Skeletal muscle satellite cell (primary cell): ENCODE results near the gene TRIM14.

Experiments
- H3K27me3 ChIP-seq: 2 replicates; pipeline ENCODE4 v1.7.0; 2013; ENCODE audit warnings: low read length; ENCODE audit not compliant: control insufficient read depth, insufficient read depth
- H3K36me3 ChIP-seq: 2 replicates; pipeline ENCODE4 v1.7.0; 2013; ENCODE audit warnings: mild to moderate bottlenecking, control low read depth, low read length; ENCODE audit not compliant: insufficient read depth
- H3K4me1 ChIP-seq: 2 replicates; pipeline ENCODE4 v1.7.0; 2013; ENCODE audit warnings: low read length; ENCODE audit not compliant: control insufficient read depth, insufficient read depth
- H3K4me2 ChIP-seq: 2 replicates; pipeline ENCODE4 v1.7.0; 2013; ENCODE audit warnings: mild to moderate bottlenecking, low read length
- H3K4me3 ChIP-seq: 2 replicates; pipeline ENCODE4 v1.7.0; 2013; ENCODE audit warnings: low read length
- H3K9ac ChIP-seq: 2 replicates; pipeline ENCODE4 v1.7.0; 2013; ENCODE audit warnings: mild to moderate bottlenecking, low read depth, low read length, moderate library complexity
- H3K9me3 ChIP-seq: replicated peaks from 2 replicates; pipeline ENCODE4 v1.7.0; 2013; ENCODE audit warnings: mild to moderate bottlenecking, control low read depth, low read length

The TRIM14 gene

GRCh38 chr9:98101868-98102273, 17.2 kb downstream of the TRIM14 start:
- H3K27me3 ChIP-seq = no peaks in the 10 kb centered on the region
- H3K36me3 ChIP-seq = no peaks in the 10 kb centered on the region
- no peak overlapping the region for H3K4me3 ChIP-seq
- no peaks in the 10 kb centered on the region for H3K4me1 ChIP-seq
- H3K4me2 ChIP-seq = no peak overlapping the region
- H3K9ac ChIP-seq = no peak overlapping the region
- no peaks in the 10 kb centered on the region for H3K9me3 ChIP-seq

- H3K4me1 ChIP-seq = no peaks in the 10 kb centered on the region
- H3K9ac ChIP-seq = no peak overlapping the region
- H3K9me3 ChIP-seq = no peaks in the 10 kb centered on the region
- no peaks in the 10 kb centered on the region for H3K36me3 ChIP-seq
- no peak overlapping the region for H3K4me2 ChIP-seq
- H3K27me3 ChIP-seq = no peaks in the 10 kb centered on the region
- H3K4me3 ChIP-seq = no peak overlapping the region
These were observed 17.6 kb downstream of the TRIM14 start for GRCh38 chr9:98101416-98101815.

- Histone ChIP-seq H3K36me3 (no peaks in the 10 kb centered on the region), H3K4me2 (no peak overlapping the region), H3K9ac (no peak overlapping the region), H3K4me3 (no peak overlapping the region), H3K27me3 (no peaks in the 10 kb centered on the region), H3K9me3 (no peaks in the 10 kb centered on the region), H3K4me1 (no peaks in the 10 kb centered on the region)
These were observed 18.6 kb downstream of the TRIM14 start for GRCh38 chr9:98100456-98100855.

GRCh38 chr9:98099898-98100297, 19.1 kb downstream of the TRIM14 start:
- Histone ChIP-seq H3K36me3 (no peaks in the 10 kb centered on the region), H3K9me3 (no peaks in the 10 kb centered on the region), H3K4me2 (no peak overlapping the region), H3K4me3 (no peak overlapping the region), H3K9ac (no peak overlapping the region), H3K4me1 (no peaks in the 10 kb centered on the region), H3K27me3 (no peaks in the 10 kb centered on the region)

DNA sequence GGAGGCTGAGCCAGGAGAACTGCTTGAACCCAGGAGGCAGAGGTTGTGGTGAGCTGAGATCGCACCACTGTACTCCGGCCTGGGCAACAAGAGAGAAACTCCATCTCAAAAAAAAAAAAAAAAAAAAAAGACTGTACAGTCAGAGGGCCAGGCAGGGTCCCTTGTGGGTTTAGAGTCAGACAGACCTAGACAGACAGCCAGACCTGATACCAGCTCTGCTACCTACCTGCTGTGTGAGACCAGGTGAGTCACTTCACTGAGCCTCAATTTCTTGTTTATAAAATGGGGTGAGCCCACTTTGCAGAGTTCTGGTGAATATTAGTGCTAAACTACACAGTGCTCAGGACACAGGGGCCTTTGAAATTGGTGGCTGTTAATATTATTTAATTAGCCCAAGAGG, 19.7 kb downstream of the TRIM14 start:
- H3K4me3 ChIP-seq = no peak overlapping the region
- H3K4me2 ChIP-seq = no peak overlapping the region
- no peaks in the 10 kb centered on the region for H3K27me3 ChIP-seq
- H3K9ac ChIP-seq = no peak overlapping the region
- no peaks in the 10 kb centered on the region for H3K36me3 ChIP-seq
- no peaks in the 10 kb centered on the region for H3K9me3 ChIP-seq
- no peaks in the 10 kb centered on the region for H3K4me1 ChIP-seq

GRCh38 chr9:98097836-98098235, 21.2 kb downstream of the TRIM14 start:
- no peak overlapping the region for H3K9ac ChIP-seq
- no peak overlapping the region for H3K4me2 ChIP-seq
- no peaks in the 10 kb centered on the region for H3K27me3 ChIP-seq
- H3K4me1 ChIP-seq = no peaks in the 10 kb centered on the region
- H3K4me3 ChIP-seq = no peak overlapping the region
- H3K36me3 ChIP-seq = no peaks in the 10 kb centered on the region
- H3K9me3 ChIP-seq = no peaks in the 10 kb centered on the region

GRCh38 chr9:98096091-98096490, 22.9 kb downstream of the TRIM14 start:
- no peaks in the 10 kb centered on the region for H3K36me3 ChIP-seq
- H3K9ac ChIP-seq = no peak overlapping the region
- no peak overlapping the region for H3K4me3 ChIP-seq
- H3K27me3 ChIP-seq = no peaks in the 10 kb centered on the region
- no peaks in the 10 kb centered on the region for H3K4me1 ChIP-seq
- H3K9me3 ChIP-seq = no peaks in the 10 kb centered on the region
- no peak overlapping the region for H3K4me2 ChIP-seq

DNA sequence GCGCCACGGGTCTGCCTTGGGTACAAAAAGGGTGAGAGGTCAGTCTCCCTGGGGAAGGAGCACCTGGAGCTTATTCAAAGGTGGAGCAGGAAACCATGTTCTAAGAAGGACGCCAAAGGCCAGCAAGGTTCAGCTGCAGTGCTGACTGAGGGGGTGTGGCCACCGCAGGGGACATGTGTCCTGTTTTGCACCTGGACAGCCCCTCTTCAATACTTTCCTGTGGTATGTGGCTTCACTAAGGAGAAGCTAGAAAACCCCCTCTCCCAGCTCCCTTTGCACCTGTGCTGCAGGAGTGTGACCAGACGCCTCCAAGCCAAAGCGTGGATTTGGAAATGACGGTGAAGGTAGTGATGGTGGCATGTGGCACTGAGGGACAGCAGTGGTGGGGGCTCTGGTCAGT, 23.6 kb downstream of the TRIM14 start:
- no peaks in the 10 kb centered on the region for H3K4me1 ChIP-seq
- no peaks in the 10 kb centered on the region for H3K27me3 ChIP-seq
- H3K4me3 ChIP-seq = no peak overlapping the region
- H3K4me2 ChIP-seq = no peak overlapping the region
- no peaks in the 10 kb centered on the region for H3K36me3 ChIP-seq
- no peak overlapping the region for H3K9ac ChIP-seq
- H3K9me3 ChIP-seq = no peaks in the 10 kb centered on the region

DNA sequence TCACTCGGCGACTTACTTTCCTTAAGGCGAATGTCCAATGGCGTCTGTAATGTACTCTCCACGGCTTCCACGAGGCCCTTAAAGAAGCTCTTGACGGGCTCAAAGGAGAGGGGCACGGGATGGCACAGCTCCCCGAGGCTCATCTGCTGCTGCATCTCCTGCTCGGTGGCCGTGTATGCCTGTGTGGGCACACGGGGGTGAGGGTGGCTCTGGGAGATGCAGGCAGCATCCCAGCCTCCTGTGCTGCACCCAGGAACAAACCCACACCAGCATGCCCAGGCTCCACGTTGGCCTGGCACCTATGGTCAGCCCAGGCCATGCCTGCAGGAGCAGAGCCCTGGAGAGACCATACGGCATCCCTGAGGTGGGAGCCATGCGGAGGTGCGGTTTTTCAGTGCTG, 24.2 kb downstream of the TRIM14 start:
- Histone ChIP-seq H3K27me3 (no peaks in the 10 kb centered on the region), H3K4me3 (no peak overlapping the region), H3K4me2 (no peak overlapping the region), H3K9me3 (no peaks in the 10 kb centered on the region), H3K4me1 (no peaks in the 10 kb centered on the region), H3K36me3 (no peaks in the 10 kb centered on the region), H3K9ac (no peak overlapping the region)

- no peak overlapping the region for H3K4me2 ChIP-seq
- no peaks in the 10 kb centered on the region for H3K9me3 ChIP-seq
- H3K4me1 ChIP-seq = no peaks in the 10 kb centered on the region
- H3K36me3 ChIP-seq = no peaks in the 10 kb centered on the region
- H3K27me3 ChIP-seq = no peaks in the 10 kb centered on the region
- H3K9ac ChIP-seq = no peak overlapping the region
- H3K4me3 ChIP-seq = no peak overlapping the region
These were observed 24.7 kb downstream of the TRIM14 start for GRCh38 chr9:98094316-98094715.

DNA sequence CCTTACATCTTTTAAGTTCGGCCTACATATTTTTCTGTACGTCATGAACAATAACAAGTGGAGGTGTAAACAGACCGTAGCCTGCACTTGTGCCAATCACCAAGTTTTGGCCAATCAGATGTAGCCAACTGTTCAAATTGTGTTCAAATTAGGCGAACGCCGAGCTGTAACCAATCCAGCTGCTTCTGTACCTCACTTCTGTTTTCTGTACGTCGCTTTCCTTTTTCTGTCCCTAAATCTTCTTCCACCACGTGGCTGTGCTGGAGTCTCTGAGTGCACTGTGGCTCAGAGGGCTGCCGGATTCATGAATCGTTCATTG, 26.4 kb downstream of the TRIM14 start:
- no peak overlapping the region for H3K4me3 ChIP-seq
- no peaks in the 10 kb centered on the region for H3K9me3 ChIP-seq
- no peak overlapping the region for H3K4me2 ChIP-seq
- H3K36me3 ChIP-seq = no peaks in the 10 kb centered on the region
- peaks cover 5% of the 10 kb centered on the region for H3K4me1 ChIP-seq
- H3K9ac ChIP-seq = no peak overlapping the region
- H3K27me3 ChIP-seq = no peaks in the 10 kb centered on the region

GRCh38 chr9:98091735-98092612, 27.0 kb downstream of the TRIM14 start:
- H3K27me3 ChIP-seq = no peaks in the 10 kb centered on the region
- H3K4me3 ChIP-seq = no peak overlapping the region
- no peak overlapping the region for H3K9ac ChIP-seq
- no peaks in the 10 kb centered on the region for H3K9me3 ChIP-seq
- peaks cover 7% of the 10 kb centered on the region for H3K4me1 ChIP-seq
- no peaks in the 10 kb centered on the region for H3K36me3 ChIP-seq
- no peak overlapping the region for H3K4me2 ChIP-seq
